Measurements from ENCODE around the gene ASB4. TPM values are rescaled to one million over a fixed set of nuclear protein-coding genes. Genes with fewer than 3 reads are reported as not detected.

Gene ASB4
- total and polyA plus RNA-seq, 4 donors = 0.09 to 1.1 (median 0.38) TPM

GRCh38 chr7:95539426-95539825 is 53.7 kb downstream of the ASB4 start:
- Histone ChIP-seq H3K27me3 (ENCODE audit: control insufficient read depth in 4 of 4, insufficient read depth in 4 of 4, low read length in 3 of 4) (no peaks in the 10 kb centered on the region), H3K4me3 (ENCODE audit: low read depth in 1 of 3, low read length in 3 of 3) (no peak overlapping the region), H3K4me1 (ENCODE audit: control insufficient read depth in 4 of 4, insufficient read depth in 4 of 4, low read length in 3 of 4) (peaks cover 0 to 32% (median 11%) of the 10 kb centered on the region in 4 donors), H3K9me3 (ENCODE audit: control insufficient read depth in 4 of 4, low read length in 3 of 4) (no peaks in the 10 kb centered on the region), H3K36me3 (ENCODE audit: control insufficient read depth in 4 of 4, insufficient read depth in 3 of 4, low read depth in 1 of 4, low read length in 3 of 4) (no peaks in the 10 kb centered on the region), H3K27ac (ENCODE audit: low read depth in 1 of 2, low read length in 2 of 2) (no peak overlapping the region), H3K9ac (ENCODE audit: low read depth in 1 of 2, low read length in 2 of 2) (no peak overlapping the region)
- DNase-seq (ENCODE audit: low spot score) = no peak
- TF ChIP-seq SP1 (IDR thresholded peaks at IDR 0.05) = no peak
- TF ChIP-seq HNF4G (IDR thresholded peaks at IDR 0.05) = no peak
- TF ChIP-seq HNF4A (conservative IDR thresholded peaks at IDR 0.05) = no peak
- no peak for TF ChIP-seq YY1 (IDR thresholded peaks at IDR 0.05)
- no peak for TF ChIP-seq EGR1 (IDR thresholded peaks at IDR 0.05; ENCODE audit: low read depth in 2 of 2)
- TF ChIP-seq TAF1 (conservative IDR thresholded peaks at IDR 0.05) = no peak
- TF ChIP-seq RAD21 (IDR thresholded peaks at IDR 0.05) = no peak
- TF ChIP-seq, protein P1, sequence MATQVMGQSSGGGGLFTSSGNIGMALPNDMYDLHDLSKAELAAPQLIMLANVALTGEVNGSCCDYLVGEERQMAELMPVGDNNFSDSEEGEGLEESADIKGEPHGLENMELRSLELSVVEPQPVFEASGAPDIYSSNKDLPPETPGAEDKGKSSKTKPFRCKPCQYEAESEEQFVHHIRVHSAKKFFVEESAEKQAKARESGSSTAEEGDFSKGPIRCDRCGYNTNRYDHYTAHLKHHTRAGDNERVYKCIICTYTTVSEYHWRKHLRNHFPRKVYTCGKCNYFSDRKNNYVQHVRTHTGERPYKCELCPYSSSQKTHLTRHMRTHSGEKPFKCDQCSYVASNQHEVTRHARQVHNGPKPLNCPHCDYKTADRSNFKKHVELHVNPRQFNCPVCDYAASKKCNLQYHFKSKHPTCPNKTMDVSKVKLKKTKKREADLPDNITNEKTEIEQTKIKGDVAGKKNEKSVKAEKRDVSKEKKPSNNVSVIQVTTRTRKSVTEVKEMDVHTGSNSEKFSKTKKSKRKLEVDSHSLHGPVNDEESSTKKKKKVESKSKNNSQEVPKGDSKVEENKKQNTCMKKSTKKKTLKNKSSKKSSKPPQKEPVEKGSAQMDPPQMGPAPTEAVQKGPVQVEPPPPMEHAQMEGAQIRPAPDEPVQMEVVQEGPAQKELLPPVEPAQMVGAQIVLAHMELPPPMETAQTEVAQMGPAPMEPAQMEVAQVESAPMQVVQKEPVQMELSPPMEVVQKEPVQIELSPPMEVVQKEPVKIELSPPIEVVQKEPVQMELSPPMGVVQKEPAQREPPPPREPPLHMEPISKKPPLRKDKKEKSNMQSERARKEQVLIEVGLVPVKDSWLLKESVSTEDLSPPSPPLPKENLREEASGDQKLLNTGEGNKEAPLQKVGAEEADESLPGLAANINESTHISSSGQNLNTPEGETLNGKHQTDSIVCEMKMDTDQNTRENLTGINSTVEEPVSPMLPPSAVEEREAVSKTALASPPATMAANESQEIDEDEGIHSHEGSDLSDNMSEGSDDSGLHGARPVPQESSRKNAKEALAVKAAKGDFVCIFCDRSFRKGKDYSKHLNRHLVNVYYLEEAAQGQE (IDR thresholded peaks at IDR 0.05) = no peak
- no peak for TF ChIP-seq CTCF (IDR thresholded peaks at IDR 0.05; ENCODE audit: low read depth, low read length, missing input control)
- no peak for TF ChIP-seq FOXA1 (IDR thresholded peaks at IDR 0.05)
- TF ChIP-seq JUND (IDR thresholded peaks at IDR 0.05) = no peak
- TF ChIP-seq, protein P2, sequence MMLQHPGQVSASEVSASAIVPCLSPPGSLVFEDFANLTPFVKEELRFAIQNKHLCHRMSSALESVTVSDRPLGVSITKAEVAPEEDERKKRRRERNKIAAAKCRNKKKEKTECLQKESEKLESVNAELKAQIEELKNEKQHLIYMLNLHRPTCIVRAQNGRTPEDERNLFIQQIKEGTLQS (IDR thresholded peaks at IDR 0.05) = no peak
- TF ChIP-seq, protein P3, sequence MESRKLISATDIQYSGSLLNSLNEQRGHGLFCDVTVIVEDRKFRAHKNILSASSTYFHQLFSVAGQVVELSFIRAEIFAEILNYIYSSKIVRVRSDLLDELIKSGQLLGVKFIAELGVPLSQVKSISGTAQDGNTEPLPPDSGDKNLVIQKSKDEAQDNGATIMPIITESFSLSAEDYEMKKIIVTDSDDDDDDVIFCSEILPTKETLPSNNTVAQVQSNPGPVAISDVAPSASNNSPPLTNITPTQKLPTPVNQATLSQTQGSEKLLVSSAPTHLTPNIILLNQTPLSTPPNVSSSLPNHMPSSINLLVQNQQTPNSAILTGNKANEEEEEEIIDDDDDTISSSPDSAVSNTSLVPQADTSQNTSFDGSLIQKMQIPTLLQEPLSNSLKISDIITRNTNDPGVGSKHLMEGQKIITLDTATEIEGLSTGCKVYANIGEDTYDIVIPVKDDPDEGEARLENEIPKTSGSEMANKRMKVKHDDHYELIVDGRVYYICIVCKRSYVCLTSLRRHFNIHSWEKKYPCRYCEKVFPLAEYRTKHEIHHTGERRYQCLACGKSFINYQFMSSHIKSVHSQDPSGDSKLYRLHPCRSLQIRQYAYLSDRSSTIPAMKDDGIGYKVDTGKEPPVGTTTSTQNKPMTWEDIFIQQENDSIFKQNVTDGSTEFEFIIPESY (IDR thresholded peaks at IDR 0.05) = no peak
- TF ChIP-seq NR2F2 (IDR thresholded peaks at IDR 0.05) = no peak
- no peak for TF ChIP-seq MAX (IDR thresholded peaks at IDR 0.05)

DNA sequence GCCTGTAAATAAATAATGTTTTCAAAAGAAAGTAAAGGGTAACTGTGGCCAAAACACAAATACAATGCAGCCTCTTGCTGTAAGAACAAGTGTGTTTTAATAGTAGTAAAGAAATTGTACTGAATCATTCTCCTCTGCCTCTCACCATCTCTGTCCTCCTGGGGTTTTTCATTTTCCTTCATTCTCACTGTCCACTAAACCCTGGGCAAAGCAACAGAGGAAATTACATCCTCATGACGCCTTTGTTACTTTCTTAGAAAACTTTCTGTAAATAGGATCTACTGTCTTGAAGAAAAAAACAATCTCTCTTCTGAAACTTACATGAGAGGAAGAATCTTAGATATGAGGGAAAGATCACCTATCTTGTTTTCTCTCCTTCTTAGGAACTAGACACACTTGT is 54.6 kb downstream of the ASB4 start:
- WGBS = 82% methylated on average over 1 of the region's 1 CpG
- Histone ChIP-seq H3K27ac (ENCODE audit: low read depth in 1 of 2, low read length in 2 of 2) (no peak overlapping the region), H3K4me3 (ENCODE audit: low read depth in 1 of 3, low read length in 3 of 3) (no peak overlapping the region), H3K9me3 (ENCODE audit: control insufficient read depth in 4 of 4, low read length in 3 of 4) (no peaks in the 10 kb centered on the region), H3K27me3 (ENCODE audit: control insufficient read depth in 4 of 4, insufficient read depth in 4 of 4, low read length in 3 of 4) (no peaks in the 10 kb centered on the region), H3K36me3 (ENCODE audit: control insufficient read depth in 4 of 4, insufficient read depth in 3 of 4, low read depth in 1 of 4, low read length in 3 of 4) (no peaks in the 10 kb centered on the region), H3K4me1 (ENCODE audit: control insufficient read depth in 4 of 4, insufficient read depth in 4 of 4, low read length in 3 of 4) (peaks cover 1 to 27% (median 11%) of the 10 kb centered on the region in 4 donors), H3K9ac (ENCODE audit: low read depth in 1 of 2, low read length in 2 of 2) (no peak overlapping the region)
- no peak for DNase-seq (ENCODE audit: low spot score)
- TF ChIP-seq CTCF (IDR thresholded peaks at IDR 0.05; ENCODE audit: low read depth, low read length, missing input control) (no peak), FOXA1 (IDR thresholded peaks at IDR 0.05) (no peak), YY1 (IDR thresholded peaks at IDR 0.05) (no peak), MAX (IDR thresholded peaks at IDR 0.05) (no peak), HNF4G (IDR thresholded peaks at IDR 0.05) (no peak)
- TF ChIP-seq, protein P3 (IDR thresholded peaks at IDR 0.05) = no peak
- TF ChIP-seq, protein P2 (IDR thresholded peaks at IDR 0.05) = no peak
